Measurements from ENCODE around the gene TEX12.
"Not testable (repeated sequence)": the region's sequence is repeated elsewhere in the genome, so short reads cannot be mapped to it uniquely, and the experiment has no call there.

Gene TEX12

GRCh38 chr11:112176077-112176476, 8.9 kb downstream of the TEX12 start:
- DNase-seq (ENCODE audit: low spot score in 2 of 2), result no peak
- Histone ChIP-seq H3K4me1 (no peaks in the 10 kb centered on the region), H3K9me3 (no peaks in the 10 kb centered on the region), H3K36me3 (replicated peaks) (no peaks in the 10 kb centered on the region), H3K27me3 (ENCODE audit: low read depth) (peaks cover 28% of the 10 kb centered on the region), H3K4me3 (no peak overlapping the region)
- in situ Hi-C loops (cut with MboI; ENCODE audit: low sequenced_read_pairs), result no loop called here

GRCh38 chr11:112177589-112177988, 10.4 kb downstream of the TEX12 start:
- Histone ChIP-seq H3K4me3 (no peak overlapping the region), H3K27me3 (ENCODE audit: low read depth) (peaks cover 28% of the 10 kb centered on the region), H3K9me3 (no peaks in the 10 kb centered on the region), H3K4me1 (no peaks in the 10 kb centered on the region), H3K36me3 (replicated peaks) (no peaks in the 10 kb centered on the region)
- in situ Hi-C loops (cut with MboI; ENCODE audit: low sequenced_read_pairs), result no loop called here
- DNase-seq (ENCODE audit: low spot score in 2 of 2), result no peak

GRCh38 chr11:112178428-112178827, 11.3 kb downstream of the TEX12 start:
- no peaks in the 10 kb centered on the region for H3K4me1 ChIP-seq
- no peaks in the 10 kb centered on the region for H3K9me3 ChIP-seq
- no peak for DNase-seq (ENCODE audit: low spot score in 2 of 2)
- peaks cover 28% of the 10 kb centered on the region for H3K27me3 ChIP-seq (ENCODE audit: low read depth)
- no peaks in the 10 kb centered on the region for H3K36me3 ChIP-seq (replicated peaks)
- in situ Hi-C loops (cut with MboI; ENCODE audit: low sequenced_read_pairs), result no loop called here
- H3K4me3 ChIP-seq, result no peak overlapping the region

- in situ Hi-C loops (cut with MboI; ENCODE audit: low sequenced_read_pairs), result no loop called here
- no peak for DNase-seq (ENCODE audit: low spot score in 2 of 2)
Observed at GRCh38 chr11:112178936-112179335, 11.8 kb downstream of the TEX12 start.

GRCh38 chr11:112179601-112180000, 12.4 kb downstream of the TEX12 start:
- Histone ChIP-seq H3K4me1 (no peaks in the 10 kb centered on the region), H3K27me3 (ENCODE audit: low read depth) (peaks cover 28% of the 10 kb centered on the region), H3K36me3 (replicated peaks) (no peaks in the 10 kb centered on the region), H3K9me3 (no peaks in the 10 kb centered on the region), H3K4me3 (no peak overlapping the region)
- DNase-seq (ENCODE audit: low spot score in 2 of 2), result no peak
- in situ Hi-C loops (cut with MboI; ENCODE audit: low sequenced_read_pairs), result no loop called here

More at GRCh38 chr11:112178936-112179335, 11.8 kb downstream of the TEX12 start:
- H3K4me1 ChIP-seq, result no peaks in the 10 kb centered on the region
- H3K4me3 ChIP-seq, result no peak overlapping the region
- H3K27me3 ChIP-seq (ENCODE audit: low read depth), result peaks cover 28% of the 10 kb centered on the region
- H3K36me3 ChIP-seq (replicated peaks), result no peaks in the 10 kb centered on the region
- no peaks in the 10 kb centered on the region for H3K9me3 ChIP-seq

- Histone ChIP-seq H3K4me1 (no peaks in the 10 kb centered on the region), H3K4me3 (no peak overlapping the region), H3K36me3 (replicated peaks) (no peaks in the 10 kb centered on the region), H3K9me3 (no peaks in the 10 kb centered on the region), H3K27me3 (ENCODE audit: low read depth) (peaks cover 22% of the 10 kb centered on the region)
- no peak for DNase-seq (ENCODE audit: low spot score in 2 of 2)
- in situ Hi-C loops (cut with MboI; ENCODE audit: low sequenced_read_pairs), result no loop called here
Observed at GRCh38 chr11:112182867-112183266, 15.7 kb downstream of the TEX12 start.

- no peaks in the 10 kb centered on the region for H3K4me1 ChIP-seq
- no peak overlapping the region for H3K4me3 ChIP-seq
- H3K36me3 ChIP-seq (replicated peaks), result no peaks in the 10 kb centered on the region
- no peaks in the 10 kb centered on the region for H3K27me3 ChIP-seq (ENCODE audit: low read depth)
- H3K9me3 ChIP-seq, result no peaks in the 10 kb centered on the region
- in situ Hi-C loops (cut with MboI; ENCODE audit: low sequenced_read_pairs), result no loop called here
- DNase-seq (ENCODE audit: low spot score in 2 of 2), result no peak
Observed at GRCh38 chr11:112185883-112186282, 18.7 kb downstream of the TEX12 start.

- H3K27me3 ChIP-seq (ENCODE audit: low read depth), result peaks cover 2% of the 10 kb centered on the region; the same call in 1 of the 2 replicates
- no peaks in the 10 kb centered on the region for H3K4me1 ChIP-seq
- DNase-seq (ENCODE audit: low spot score in 2 of 2), result no peak
- H3K36me3 ChIP-seq (replicated peaks), result no peaks in the 10 kb centered on the region
- in situ Hi-C loops (cut with MboI; ENCODE audit: low sequenced_read_pairs), result no loop called here
- no peaks in the 10 kb centered on the region for H3K9me3 ChIP-seq
- H3K4me3 ChIP-seq, result no peak overlapping the region
Observed at GRCh38 chr11:112186304-112186703, 19.1 kb downstream of the TEX12 start.

GRCh38 chr11:112195113-112195512, 27.9 kb downstream of the TEX12 start:
- DNase-seq (ENCODE audit: low spot score in 2 of 2); H3K9me3 ChIP-seq; H3K4me3 ChIP-seq; H3K36me3 ChIP-seq (replicated peaks); H3K27me3 ChIP-seq (ENCODE audit: low read depth); in situ Hi-C loops (cut with MboI; ENCODE audit: low sequenced_read_pairs); H3K4me1 ChIP-seq: not testable (repeated sequence)

- in situ Hi-C loops (cut with MboI; ENCODE audit: low sequenced_read_pairs), result no loop called here
- no peak for DNase-seq (ENCODE audit: low spot score in 2 of 2)
- Histone ChIP-seq H3K27me3 (ENCODE audit: low read depth) (peaks cover 9% of the 10 kb centered on the region), H3K4me1 (no peaks in the 10 kb centered on the region), H3K36me3 (replicated peaks) (no peaks in the 10 kb centered on the region), H3K4me3 (no peak overlapping the region), H3K9me3 (no peaks in the 10 kb centered on the region)
Observed at GRCh38 chr11:112195951-112196351, 28.8 kb downstream of the TEX12 start.

GRCh38 chr11:112196519-112197087, 29.4 kb downstream of the TEX12 start:
- DNase-seq (ENCODE audit: low spot score in 2 of 2), result no peak

GRCh38 chr11:112199101-112199500, 31.9 kb downstream of the TEX12 start:
- H3K4me3 ChIP-seq; H3K4me1 ChIP-seq; H3K9me3 ChIP-seq; H3K36me3 ChIP-seq (replicated peaks); H3K27me3 ChIP-seq (ENCODE audit: low read depth); DNase-seq (ENCODE audit: low spot score in 2 of 2); in situ Hi-C loops (cut with MboI; ENCODE audit: low sequenced_read_pairs): not testable (repeated sequence)

More at GRCh38 chr11:112196519-112197087, 29.4 kb downstream of the TEX12 start:
- peaks cover 5% of the 10 kb centered on the region; the same call in 1 of the 2 replicates for H3K27me3 ChIP-seq (ENCODE audit: low read depth)
- in situ Hi-C loops (cut with MboI; ENCODE audit: low sequenced_read_pairs), result no loop called here
- H3K4me1 ChIP-seq, result no peaks in the 10 kb centered on the region
- H3K36me3 ChIP-seq (replicated peaks), result no peaks in the 10 kb centered on the region
- no peak overlapping the region for H3K4me3 ChIP-seq
- H3K9me3 ChIP-seq, result no peaks in the 10 kb centered on the region

GRCh38 chr11:112200252-112200651, 33.1 kb downstream of the TEX12 start:
- H3K9me3 ChIP-seq, result no peaks in the 10 kb centered on the region
- in situ Hi-C loops (cut with MboI; ENCODE audit: low sequenced_read_pairs), result no loop called here
- no peak overlapping the region for H3K4me3 ChIP-seq
- no peak for DNase-seq (ENCODE audit: low spot score in 2 of 2)
- 0 out of 2 replicates have a peak, but pooled peaks cover 5% of the 10 kb centered on the region for H3K27me3 ChIP-seq (ENCODE audit: low read depth)
- H3K4me1 ChIP-seq, result no peaks in the 10 kb centered on the region
- H3K36me3 ChIP-seq (replicated peaks), result no peaks in the 10 kb centered on the region

- in situ Hi-C loops (cut with MboI; ENCODE audit: low sequenced_read_pairs), result no loop called here
- Histone ChIP-seq H3K4me1 (no peaks in the 10 kb centered on the region), H3K36me3 (replicated peaks) (no peaks in the 10 kb centered on the region), H3K4me3 (no peak overlapping the region), H3K9me3 (no peaks in the 10 kb centered on the region; the same call in 1 of the 2 replicates), H3K27me3 (ENCODE audit: low read depth) (peaks cover 16% of the 10 kb centered on the region; the same call in 1 of the 2 replicates)
- DNase-seq (ENCODE audit: low spot score in 2 of 2), result no peak
Observed at GRCh38 chr11:112206071-112206470, 38.9 kb downstream of the TEX12 start.

GRCh38 chr11:112210890-112211289, 43.7 kb downstream of the TEX12 start:
- in situ Hi-C loops (cut with MboI; ENCODE audit: low sequenced_read_pairs), result no loop called here

More at GRCh38 chr11:112210890-112211289, 43.7 kb downstream of the TEX12 start:
- DNase-seq (ENCODE audit: low spot score in 2 of 2), result no peak
- Histone ChIP-seq H3K4me3 (no peak overlapping the region), H3K27me3 (ENCODE audit: low read depth) (peaks cover 16% of the 10 kb centered on the region; the same call in 1 of the 2 replicates), H3K36me3 (replicated peaks) (no peaks in the 10 kb centered on the region), H3K9me3 (no peaks in the 10 kb centered on the region; the same call in 1 of the 2 replicates), H3K4me1 (no peaks in the 10 kb centered on the region)
